ENCODE results near the gene SERP1.

DNA sequence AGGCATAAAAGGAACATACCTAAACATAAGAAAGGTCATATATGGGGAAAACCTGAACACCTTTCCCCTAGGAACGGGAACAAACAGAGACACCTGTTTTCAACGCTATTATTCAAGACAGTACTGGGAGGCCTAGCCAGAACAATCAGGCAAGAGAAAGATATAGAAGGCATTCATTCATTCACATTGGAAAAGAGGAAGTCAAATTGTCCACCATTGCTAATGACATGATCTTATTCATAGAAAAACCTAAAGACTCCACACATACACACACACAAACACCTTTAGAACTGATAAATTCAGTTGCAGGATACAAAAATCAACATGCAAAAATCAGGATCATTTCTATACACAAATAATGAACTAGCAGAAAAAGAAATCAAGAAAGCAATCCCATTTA lies 36.5 kb downstream of the SERP1 start:
- TF ChIP-seq, protein P1, sequence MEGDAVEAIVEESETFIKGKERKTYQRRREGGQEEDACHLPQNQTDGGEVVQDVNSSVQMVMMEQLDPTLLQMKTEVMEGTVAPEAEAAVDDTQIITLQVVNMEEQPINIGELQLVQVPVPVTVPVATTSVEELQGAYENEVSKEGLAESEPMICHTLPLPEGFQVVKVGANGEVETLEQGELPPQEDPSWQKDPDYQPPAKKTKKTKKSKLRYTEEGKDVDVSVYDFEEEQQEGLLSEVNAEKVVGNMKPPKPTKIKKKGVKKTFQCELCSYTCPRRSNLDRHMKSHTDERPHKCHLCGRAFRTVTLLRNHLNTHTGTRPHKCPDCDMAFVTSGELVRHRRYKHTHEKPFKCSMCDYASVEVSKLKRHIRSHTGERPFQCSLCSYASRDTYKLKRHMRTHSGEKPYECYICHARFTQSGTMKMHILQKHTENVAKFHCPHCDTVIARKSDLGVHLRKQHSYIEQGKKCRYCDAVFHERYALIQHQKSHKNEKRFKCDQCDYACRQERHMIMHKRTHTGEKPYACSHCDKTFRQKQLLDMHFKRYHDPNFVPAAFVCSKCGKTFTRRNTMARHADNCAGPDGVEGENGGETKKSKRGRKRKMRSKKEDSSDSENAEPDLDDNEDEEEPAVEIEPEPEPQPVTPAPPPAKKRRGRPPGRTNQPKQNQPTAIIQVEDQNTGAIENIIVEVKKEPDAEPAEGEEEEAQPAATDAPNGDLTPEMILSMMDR (IDR thresholded peaks at IDR 0.05): no peak
- no peak for TF ChIP-seq POLR2A (IDR thresholded peaks at IDR 0.05)
